Measurements from ENCODE around the gene ADAM15. TPM values are rescaled to one million over a fixed set of nuclear protein-coding genes. Genes with fewer than 3 reads are reported as not detected.

The ADAM15 gene
- total and polyA plus RNA-seq, 4 donors: 10.8 to 26.8 (median 17.5) TPM

DNA sequence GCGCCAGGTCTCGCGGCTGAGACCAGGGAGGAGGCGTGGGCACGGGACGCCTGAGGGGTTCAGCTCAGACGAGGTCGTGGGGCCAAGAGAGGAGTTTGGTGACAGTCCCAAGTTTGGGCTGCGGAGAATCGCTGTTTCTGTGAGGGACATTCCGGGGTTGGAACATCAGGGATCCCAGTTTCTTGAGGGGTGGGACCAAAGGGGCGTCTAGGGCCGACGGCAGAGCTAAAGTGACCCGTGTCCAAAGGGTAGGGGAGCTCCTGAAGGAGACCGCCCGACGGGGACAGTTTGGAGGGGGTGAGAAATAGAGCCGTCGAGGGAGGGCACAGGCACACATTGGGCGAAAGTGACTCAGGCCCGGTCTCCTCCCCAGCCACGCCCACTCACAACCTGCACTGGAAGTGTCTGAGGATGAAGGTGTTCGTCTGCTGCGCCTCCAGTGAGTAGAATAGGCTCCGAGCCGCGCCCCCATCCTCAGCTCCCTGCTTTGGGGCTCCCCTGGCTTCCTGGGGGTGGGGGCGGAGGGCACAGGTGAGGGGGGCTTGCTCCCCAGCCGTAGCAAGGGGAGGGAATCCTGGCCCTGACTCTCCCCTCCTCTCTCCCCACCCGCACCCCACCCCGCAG, 34.5 kb downstream of the ADAM15 start:
- Histone ChIP-seq H3K9ac (ENCODE audit: low read depth in 1 of 2, low read length in 2 of 2) (peak overlapping the region; percentile 0 to 5), H3K9me3 (ENCODE audit: control insufficient read depth in 4 of 4, low read length in 3 of 4) (no peaks in the 10 kb centered on the region), H3K27ac (ENCODE audit: low read depth in 1 of 2, low read length in 2 of 2) (peak overlapping the region; percentile 79 to 93), H3K4me1 (ENCODE audit: control insufficient read depth in 4 of 4, insufficient read depth in 4 of 4, low read length in 3 of 4) (peaks cover 13 to 40% (median 27%) of the 10 kb centered on the region in 4 donors), H3K36me3 (ENCODE audit: control insufficient read depth in 4 of 4, insufficient read depth in 3 of 4, low read depth in 1 of 4, low read length in 3 of 4) (no peaks in the 10 kb centered on the region), H3K4me3 (ENCODE audit: low read depth in 1 of 3, low read length in 3 of 3) (peak overlapping the region; percentile 5 to 68 (median 21)), H3K27me3 (ENCODE audit: control insufficient read depth in 4 of 4, insufficient read depth in 4 of 4, low read length in 3 of 4) (peaks cover 0 to 21% (median 8%) of the 10 kb centered on the region in 4 donors)
- DNase-seq (ENCODE audit: low spot score): peak; percentile 68
- 2% methylated on average over 32 of the region's 32 CpGs for WGBS
- TF ChIP-seq JUND (IDR thresholded peaks at IDR 0.05) (no peak), YY1 (IDR thresholded peaks at IDR 0.05) (peak; percentile 4)

DNA sequence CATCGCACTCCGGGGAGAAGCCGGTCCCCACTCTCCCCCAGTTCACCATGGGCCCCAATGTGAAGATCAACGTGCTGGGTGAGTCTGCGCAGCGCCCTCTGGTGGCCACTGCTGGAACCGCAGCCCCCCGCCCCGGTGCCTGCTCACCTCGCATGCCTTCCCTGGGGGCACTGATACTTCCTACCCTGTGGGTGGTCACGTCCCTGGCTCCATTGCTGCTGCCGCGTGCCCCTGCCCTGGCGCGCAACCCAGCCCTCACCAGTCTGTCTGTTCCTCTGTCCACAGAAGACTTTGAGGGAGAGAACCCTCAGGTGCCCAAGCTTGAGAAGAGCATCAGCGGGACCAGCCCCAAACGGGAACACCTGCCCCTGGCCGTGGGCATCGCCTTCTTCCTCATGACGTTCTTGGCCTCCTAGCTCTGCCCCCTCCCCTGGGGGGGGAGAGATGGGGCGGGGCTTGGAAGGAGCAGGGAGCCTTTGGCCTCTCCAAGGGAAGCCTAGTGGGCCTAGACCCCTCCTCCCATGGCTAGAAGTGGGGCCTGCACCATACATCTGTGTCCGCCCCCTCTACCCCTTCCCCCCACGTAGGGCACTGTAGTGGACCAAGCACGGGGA, 35.1 kb downstream of the ADAM15 start:
- Histone ChIP-seq H3K9me3 (ENCODE audit: control insufficient read depth in 4 of 4, low read length in 3 of 4) (no peaks in the 10 kb centered on the region), H3K4me1 (ENCODE audit: control insufficient read depth in 4 of 4, insufficient read depth in 4 of 4, low read length in 3 of 4) (peaks cover 8 to 39% (median 26%) of the 10 kb centered on the region in 4 donors), H3K27ac (ENCODE audit: low read depth in 1 of 2, low read length in 2 of 2) (no peak overlapping the region), H3K9ac (ENCODE audit: low read depth in 1 of 2, low read length in 2 of 2) (no peak overlapping the region), H3K4me3 (ENCODE audit: low read depth in 1 of 3, low read length in 3 of 3) (peak overlapping the region in 1 of 3 donors; percentile 68), H3K27me3 (ENCODE audit: control insufficient read depth in 4 of 4, insufficient read depth in 4 of 4, low read length in 3 of 4) (peaks cover 0 to 17% (median 7%) of the 10 kb centered on the region in 4 donors), H3K36me3 (ENCODE audit: control insufficient read depth in 4 of 4, insufficient read depth in 3 of 4, low read depth in 1 of 4, low read length in 3 of 4) (no peaks in the 10 kb centered on the region)
- DNase-seq (ENCODE audit: low spot score): peak; percentile 91
- WGBS: 20% methylated on average over 24 of the region's 24 CpGs
- peak; percentile 31 to 71 for TF ChIP-seq RAD21 (IDR thresholded peaks at IDR 0.05)
- TF ChIP-seq, protein P1, sequence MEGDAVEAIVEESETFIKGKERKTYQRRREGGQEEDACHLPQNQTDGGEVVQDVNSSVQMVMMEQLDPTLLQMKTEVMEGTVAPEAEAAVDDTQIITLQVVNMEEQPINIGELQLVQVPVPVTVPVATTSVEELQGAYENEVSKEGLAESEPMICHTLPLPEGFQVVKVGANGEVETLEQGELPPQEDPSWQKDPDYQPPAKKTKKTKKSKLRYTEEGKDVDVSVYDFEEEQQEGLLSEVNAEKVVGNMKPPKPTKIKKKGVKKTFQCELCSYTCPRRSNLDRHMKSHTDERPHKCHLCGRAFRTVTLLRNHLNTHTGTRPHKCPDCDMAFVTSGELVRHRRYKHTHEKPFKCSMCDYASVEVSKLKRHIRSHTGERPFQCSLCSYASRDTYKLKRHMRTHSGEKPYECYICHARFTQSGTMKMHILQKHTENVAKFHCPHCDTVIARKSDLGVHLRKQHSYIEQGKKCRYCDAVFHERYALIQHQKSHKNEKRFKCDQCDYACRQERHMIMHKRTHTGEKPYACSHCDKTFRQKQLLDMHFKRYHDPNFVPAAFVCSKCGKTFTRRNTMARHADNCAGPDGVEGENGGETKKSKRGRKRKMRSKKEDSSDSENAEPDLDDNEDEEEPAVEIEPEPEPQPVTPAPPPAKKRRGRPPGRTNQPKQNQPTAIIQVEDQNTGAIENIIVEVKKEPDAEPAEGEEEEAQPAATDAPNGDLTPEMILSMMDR (IDR thresholded peaks at IDR 0.05; ENCODE audit: low read depth, low read length, missing input control): peak; percentile 95
- TF ChIP-seq, protein P2, sequence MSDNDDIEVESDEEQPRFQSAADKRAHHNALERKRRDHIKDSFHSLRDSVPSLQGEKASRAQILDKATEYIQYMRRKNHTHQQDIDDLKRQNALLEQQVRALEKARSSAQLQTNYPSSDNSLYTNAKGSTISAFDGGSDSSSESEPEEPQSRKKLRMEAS (IDR thresholded peaks at IDR 0.05): no peak
- TF ChIP-seq, protein P3, sequence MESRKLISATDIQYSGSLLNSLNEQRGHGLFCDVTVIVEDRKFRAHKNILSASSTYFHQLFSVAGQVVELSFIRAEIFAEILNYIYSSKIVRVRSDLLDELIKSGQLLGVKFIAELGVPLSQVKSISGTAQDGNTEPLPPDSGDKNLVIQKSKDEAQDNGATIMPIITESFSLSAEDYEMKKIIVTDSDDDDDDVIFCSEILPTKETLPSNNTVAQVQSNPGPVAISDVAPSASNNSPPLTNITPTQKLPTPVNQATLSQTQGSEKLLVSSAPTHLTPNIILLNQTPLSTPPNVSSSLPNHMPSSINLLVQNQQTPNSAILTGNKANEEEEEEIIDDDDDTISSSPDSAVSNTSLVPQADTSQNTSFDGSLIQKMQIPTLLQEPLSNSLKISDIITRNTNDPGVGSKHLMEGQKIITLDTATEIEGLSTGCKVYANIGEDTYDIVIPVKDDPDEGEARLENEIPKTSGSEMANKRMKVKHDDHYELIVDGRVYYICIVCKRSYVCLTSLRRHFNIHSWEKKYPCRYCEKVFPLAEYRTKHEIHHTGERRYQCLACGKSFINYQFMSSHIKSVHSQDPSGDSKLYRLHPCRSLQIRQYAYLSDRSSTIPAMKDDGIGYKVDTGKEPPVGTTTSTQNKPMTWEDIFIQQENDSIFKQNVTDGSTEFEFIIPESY (IDR thresholded peaks at IDR 0.05): no peak

GRCh38 chr1:155086856-155087535, 35.9 kb downstream of the ADAM15 start:
- Histone ChIP-seq H3K4me3 (ENCODE audit: low read depth in 1 of 3, low read length in 3 of 3) (no peak overlapping the region), H3K27ac (ENCODE audit: low read depth in 1 of 2, low read length in 2 of 2) (no peak overlapping the region), H3K4me1 (ENCODE audit: control insufficient read depth in 4 of 4, insufficient read depth in 4 of 4, low read length in 3 of 4) (peaks cover 5 to 38% (median 24%) of the 10 kb centered on the region in 4 donors), H3K36me3 (ENCODE audit: control insufficient read depth in 4 of 4, insufficient read depth in 3 of 4, low read depth in 1 of 4, low read length in 3 of 4) (no peaks in the 10 kb centered on the region), H3K9ac (ENCODE audit: low read depth in 1 of 2, low read length in 2 of 2) (no peak overlapping the region), H3K9me3 (ENCODE audit: control insufficient read depth in 4 of 4, low read length in 3 of 4) (no peaks in the 10 kb centered on the region), H3K27me3 (ENCODE audit: control insufficient read depth in 4 of 4, insufficient read depth in 4 of 4, low read length in 3 of 4) (peaks cover 0 to 14% (median 5%) of the 10 kb centered on the region in 4 donors)
- WGBS: 81% methylated on average over 8 of the region's 8 CpGs
- DNase-seq (ENCODE audit: low spot score): no peak
- TF ChIP-seq REST (IDR thresholded peaks at IDR 0.05) (no peak), SP1 (IDR thresholded peaks at IDR 0.05) (no peak), FOXA1 (IDR thresholded peaks at IDR 0.05) (no peak), NR2F2 (IDR thresholded peaks at IDR 0.05) (no peak), FOXA2 (IDR thresholded peaks at IDR 0.05) (no peak), JUND (IDR thresholded peaks at IDR 0.05) (no peak), RXRA (IDR thresholded peaks at IDR 0.05) (no peak), HNF4A (conservative IDR thresholded peaks at IDR 0.05) (no peak), GABPA (IDR thresholded peaks at IDR 0.05 in 1 of 2, conservative IDR thresholded peaks at IDR 0.05 in 1 of 2) (no peak), RAD21 (IDR thresholded peaks at IDR 0.05) (no peak), EGR1 (IDR thresholded peaks at IDR 0.05; ENCODE audit: low read depth in 2 of 2) (no peak)
- TF ChIP-seq, protein P2 (IDR thresholded peaks at IDR 0.05): no peak
- TF ChIP-seq, protein P3 (IDR thresholded peaks at IDR 0.05): no peak
